Left ventricle myocardium inferior (tissue), 1 donor: ENCODE results near the gene LGR6. TPM values are rescaled to one million over a fixed set of nuclear protein-coding genes. Genes with fewer than 3 reads are reported as not detected.

Experiments
- DNase-seq: peaks from one replicate; pipeline ENCODE4 v3.0.0-alpha.2; 2020
- H3K27ac ChIP-seq: fragments of 200-600 bp; replicated peaks from 2 replicates; pipeline ENCODE4 v1.8.0; 2021
- H3K27me3 ChIP-seq: fragments of 200-600 bp; 2 replicates; pipeline ENCODE4 v1.8.0; 2021; ENCODE audit warnings: low read depth
- H3K36me3 ChIP-seq: fragments of 200-600 bp; 2 replicates; pipeline ENCODE4 v1.8.0; 2021
- H3K4me1 ChIP-seq: fragments of 200-600 bp; 2 replicates; pipeline ENCODE4 v1.8.0; 2021
- H3K4me3 ChIP-seq: fragments of 200-600 bp; 2 replicates; pipeline ENCODE4 v1.8.0; 2021; ENCODE audit warnings: mild to moderate bottlenecking, moderate library complexity
- H3K9me3 ChIP-seq: fragments of 200-600 bp; replicated peaks from 2 replicates; pipeline ENCODE4 v1.8.0; 2021
- intact Hi-C: fragments of 100-400 bp; cut with micrococcal nuclease; formaldehyde crosslinking; loops from one replicate; pipeline ENCODE4 v1.11.0; 2022
- total RNA-seq: library from RNA; stranded (reverse); fragmentation: NEBNext Ultra II Directional; extraction: Animal tissue kit (Norgen Biotek cat#: 25700); gene quantifications from one replicate; pipeline ENCODE4 v1.2.1, GENCODE V29; 2021
- TF ChIP-seq, protein P1 (sequence below): fragments of 200-600 bp; IDR thresholded peaks from 2 replicates; pipeline ENCODE4 v1.8.0; 2021; ENCODE audit warnings: antibody characterized with exemption, mild to moderate bottlenecking, borderline replicate concordance
- donor health status: DM: no; HTN: yes; CAD: no; lungs with severe emphysema.

LGR6 gene
- total RNA-seq, 1 donor from 2014 or later = 0.60 TPM

DNA sequence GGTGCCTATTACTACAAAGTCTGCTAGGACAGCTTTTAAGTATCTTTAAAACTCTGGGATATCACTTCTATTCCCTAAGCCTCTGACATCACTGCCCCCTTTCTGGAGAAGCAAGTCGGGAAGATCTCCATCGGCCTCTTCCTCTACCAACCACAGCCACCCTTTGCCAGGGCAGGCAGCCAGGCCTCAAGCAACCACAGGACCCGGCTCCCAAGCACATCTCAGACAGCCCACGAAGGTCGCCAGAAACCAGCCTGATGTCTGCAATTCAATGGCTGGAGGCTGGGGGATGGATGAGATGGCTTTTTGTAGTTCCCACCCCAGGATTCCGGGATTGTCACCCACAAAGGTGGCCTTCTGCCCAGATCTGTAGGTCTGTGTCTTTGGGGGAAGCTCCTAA is 70.7 kb downstream of the LGR6 start:
- H3K27ac ChIP-seq = no peak overlapping the region
- no peaks in the 10 kb centered on the region for H3K36me3 ChIP-seq
- peaks cover 58% of the 10 kb centered on the region for H3K27me3 ChIP-seq
- intact Hi-C loops = no loop called here
- H3K9me3 ChIP-seq = peaks cover 4% of the 10 kb centered on the region
- no peak for DNase-seq
- no peak overlapping the region for H3K4me3 ChIP-seq
- TF ChIP-seq, protein P1, sequence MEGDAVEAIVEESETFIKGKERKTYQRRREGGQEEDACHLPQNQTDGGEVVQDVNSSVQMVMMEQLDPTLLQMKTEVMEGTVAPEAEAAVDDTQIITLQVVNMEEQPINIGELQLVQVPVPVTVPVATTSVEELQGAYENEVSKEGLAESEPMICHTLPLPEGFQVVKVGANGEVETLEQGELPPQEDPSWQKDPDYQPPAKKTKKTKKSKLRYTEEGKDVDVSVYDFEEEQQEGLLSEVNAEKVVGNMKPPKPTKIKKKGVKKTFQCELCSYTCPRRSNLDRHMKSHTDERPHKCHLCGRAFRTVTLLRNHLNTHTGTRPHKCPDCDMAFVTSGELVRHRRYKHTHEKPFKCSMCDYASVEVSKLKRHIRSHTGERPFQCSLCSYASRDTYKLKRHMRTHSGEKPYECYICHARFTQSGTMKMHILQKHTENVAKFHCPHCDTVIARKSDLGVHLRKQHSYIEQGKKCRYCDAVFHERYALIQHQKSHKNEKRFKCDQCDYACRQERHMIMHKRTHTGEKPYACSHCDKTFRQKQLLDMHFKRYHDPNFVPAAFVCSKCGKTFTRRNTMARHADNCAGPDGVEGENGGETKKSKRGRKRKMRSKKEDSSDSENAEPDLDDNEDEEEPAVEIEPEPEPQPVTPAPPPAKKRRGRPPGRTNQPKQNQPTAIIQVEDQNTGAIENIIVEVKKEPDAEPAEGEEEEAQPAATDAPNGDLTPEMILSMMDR = no peak
- no peaks in the 10 kb centered on the region for H3K4me1 ChIP-seq

DNA sequence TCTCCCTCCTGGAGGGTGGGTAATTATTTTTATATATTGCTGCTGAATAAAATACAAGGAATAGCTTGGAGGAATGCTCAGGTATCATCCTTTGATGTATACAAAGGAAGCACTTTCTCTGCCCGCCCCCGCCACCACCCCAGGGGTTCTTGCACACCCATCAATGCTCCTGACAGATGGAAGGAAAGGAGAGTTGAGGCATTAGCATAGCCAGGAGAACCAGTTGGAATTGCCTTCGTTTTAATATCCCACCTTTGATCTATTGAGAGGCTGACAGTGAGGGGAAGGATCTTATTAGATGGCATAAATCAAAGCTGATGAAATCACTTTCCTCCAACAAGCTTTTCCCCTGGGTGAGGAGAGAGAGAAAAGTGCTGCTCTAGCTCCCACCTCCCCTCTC is 71.1 kb downstream of the LGR6 start:
- peaks cover 55% of the 10 kb centered on the region for H3K27me3 ChIP-seq
- H3K4me1 ChIP-seq = no peaks in the 10 kb centered on the region
- intact Hi-C loops = no loop called here
- no peak for DNase-seq
- TF ChIP-seq, protein P1 = no peak
- H3K4me3 ChIP-seq = no peak overlapping the region
- no peaks in the 10 kb centered on the region for H3K36me3 ChIP-seq
- no peak overlapping the region for H3K27ac ChIP-seq
- peaks cover 4% of the 10 kb centered on the region for H3K9me3 ChIP-seq

- intact Hi-C loops = no loop called here
- H3K36me3 ChIP-seq = no peaks in the 10 kb centered on the region
Observed at GRCh38 chr1:202266061-202266765, 72.6 kb downstream of the LGR6 start.

GRCh38 chr1:202268032-202268431 is 74.4 kb downstream of the LGR6 start:
- no peak for DNase-seq
- Histone ChIP-seq H3K4me3 (no peak overlapping the region), H3K36me3 (no peaks in the 10 kb centered on the region), H3K27me3 (peaks cover 56% of the 10 kb centered on the region), H3K4me1 (no peaks in the 10 kb centered on the region), H3K27ac (no peak overlapping the region), H3K9me3 (no peaks in the 10 kb centered on the region)
- TF ChIP-seq, protein P1 = no peak
- intact Hi-C loops = no loop called here

More at GRCh38 chr1:202266061-202266765, 72.6 kb downstream of the LGR6 start:
- no peak for DNase-seq
- Histone ChIP-seq H3K4me1 (no peaks in the 10 kb centered on the region), H3K27ac (no peak overlapping the region), H3K27me3 (peaks cover 57% of the 10 kb centered on the region), H3K9me3 (peaks cover 4% of the 10 kb centered on the region), H3K4me3 (no peak overlapping the region)
- TF ChIP-seq, protein P1 = no peak

GRCh38 chr1:202268817-202269216 is 75.2 kb downstream of the LGR6 start:
- DNase-seq = no peak
- Histone ChIP-seq H3K36me3 (no peaks in the 10 kb centered on the region), H3K9me3 (no peaks in the 10 kb centered on the region), H3K4me3 (no peak overlapping the region), H3K4me1 (no peaks in the 10 kb centered on the region), H3K27me3 (peaks cover 48% of the 10 kb centered on the region), H3K27ac (no peak overlapping the region)
- intact Hi-C loops = no loop called here
- TF ChIP-seq, protein P1 = no peak
